HG02798 (cell line): ENCODE data around the gene HPCAL1.

Experiments
- ATAC-seq: cut with Tn5 transposase; IDR thresholded peaks from one replicate; pipeline ENCODE4 v1.9.1; 2021; ENCODE audit warnings: mild to moderate bottlenecking; ENCODE audit not compliant: unreplicated experiment, poor library complexity

HPCAL1 gene

DNA sequence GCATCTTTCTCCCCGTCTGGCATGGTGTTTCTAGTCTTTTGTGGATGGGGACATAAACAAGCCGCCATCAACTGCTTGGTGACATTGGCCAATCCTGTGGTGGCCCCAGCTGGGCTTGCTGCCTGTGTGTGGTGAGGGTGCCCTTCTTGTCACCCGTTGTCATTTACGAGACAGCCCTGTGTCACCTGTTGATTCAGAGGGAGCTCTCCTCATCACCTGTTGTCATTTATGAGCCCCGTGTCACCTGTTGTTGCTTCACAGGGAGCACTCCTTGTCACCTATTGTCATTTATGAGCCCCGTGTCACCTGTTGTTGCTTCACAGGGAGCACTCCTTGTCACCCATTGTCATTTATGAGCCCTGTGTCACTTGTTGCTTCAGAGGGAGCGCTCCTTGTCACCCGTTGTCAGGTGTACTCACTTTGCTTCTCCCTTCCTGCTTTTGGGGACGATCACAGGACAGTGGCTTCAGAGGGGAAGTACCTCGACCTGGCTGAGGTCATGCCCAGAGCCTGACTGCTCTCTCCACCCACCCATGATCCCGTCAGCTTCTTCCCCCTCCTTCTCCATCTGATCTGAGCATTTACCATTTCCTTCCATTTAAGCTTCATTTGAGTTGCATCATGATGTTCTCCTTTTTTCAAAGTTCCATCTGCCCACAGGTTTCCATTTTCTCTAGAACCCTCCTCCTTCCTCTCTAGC is 29.1 kb downstream of the HPCAL1 start:
- ATAC-seq: peak; percentile 65

DNA sequence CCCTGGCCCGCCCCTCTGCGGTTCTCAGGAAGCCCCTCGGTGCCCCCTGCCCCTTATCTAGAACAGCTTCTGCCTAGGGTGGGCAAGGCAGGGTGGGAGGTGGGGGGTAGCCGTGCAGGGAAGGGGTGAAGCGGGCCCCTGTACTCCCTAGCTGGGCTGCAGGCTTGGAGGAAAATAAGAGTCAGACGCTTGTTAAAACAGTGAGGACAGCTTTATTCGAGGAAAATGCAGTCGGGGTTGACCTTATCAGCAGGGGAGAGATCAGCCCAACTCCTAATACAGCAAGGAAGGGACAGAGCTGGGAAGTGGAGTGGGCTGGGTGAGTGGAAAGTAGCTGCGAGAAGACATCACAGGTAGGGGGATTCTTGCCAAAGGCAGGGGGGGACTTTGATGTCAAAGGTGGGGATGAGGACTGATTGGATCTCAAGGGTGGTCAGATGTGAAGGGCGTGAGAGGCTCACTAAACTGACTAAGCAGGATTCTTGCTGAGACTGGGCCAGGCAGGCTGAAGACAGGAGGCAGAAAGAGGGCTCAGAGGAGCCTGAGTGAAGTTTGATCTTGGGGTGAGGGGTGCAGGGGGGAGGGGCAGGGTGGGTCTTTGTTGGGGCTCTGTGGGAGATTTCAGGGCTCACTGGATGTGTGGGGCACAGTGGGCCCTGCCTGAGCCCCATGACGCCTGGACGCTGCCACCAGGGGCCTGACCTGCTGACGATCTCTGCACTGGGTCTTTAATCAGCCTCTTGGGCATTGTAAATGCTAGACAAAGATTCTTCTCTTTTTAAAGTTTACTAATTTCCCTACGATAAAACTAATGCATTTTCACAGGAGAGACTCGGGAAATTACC is 29.9 kb downstream of the HPCAL1 start:
- no peak for ATAC-seq

DNA sequence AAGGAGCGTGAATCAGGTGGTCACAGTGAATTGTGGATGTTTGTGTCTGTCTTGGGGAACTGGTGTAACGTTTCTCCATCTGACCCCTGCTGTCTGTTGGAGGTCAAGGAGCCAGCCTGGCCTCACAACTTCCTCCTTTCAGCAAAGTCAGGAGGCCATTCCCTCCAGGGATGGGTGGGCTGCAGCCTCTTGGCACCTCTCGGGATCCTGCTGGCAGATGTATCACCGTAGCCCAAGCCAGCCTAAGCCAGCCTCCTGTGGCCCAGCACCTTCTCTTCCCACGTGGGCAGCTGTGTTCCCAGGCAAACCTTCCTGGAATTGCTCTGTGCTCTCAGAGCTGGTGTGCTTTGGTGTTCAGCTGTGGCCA is 30.5 kb downstream of the HPCAL1 start:
- no peak for ATAC-seq

DNA sequence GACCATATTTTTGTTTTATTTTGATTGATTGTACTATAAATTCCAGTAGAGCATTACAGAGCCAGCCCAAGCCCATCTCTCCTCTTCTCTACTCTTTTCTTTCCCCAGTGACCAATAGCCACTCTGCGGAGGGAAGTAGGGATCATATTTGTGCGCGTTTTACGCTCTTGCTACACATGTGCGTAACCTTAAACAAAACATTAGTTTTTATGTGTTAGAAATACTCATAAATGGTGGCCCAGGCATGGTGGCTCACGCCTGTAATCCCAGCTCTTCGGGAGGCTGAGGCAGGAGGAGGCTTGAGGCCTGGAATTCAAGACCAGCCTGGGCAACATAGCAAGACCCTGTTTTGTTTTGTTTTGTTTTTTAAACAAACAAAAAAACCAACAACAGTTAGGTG is 31.3 kb downstream of the HPCAL1 start:
- ATAC-seq: no peak

DNA sequence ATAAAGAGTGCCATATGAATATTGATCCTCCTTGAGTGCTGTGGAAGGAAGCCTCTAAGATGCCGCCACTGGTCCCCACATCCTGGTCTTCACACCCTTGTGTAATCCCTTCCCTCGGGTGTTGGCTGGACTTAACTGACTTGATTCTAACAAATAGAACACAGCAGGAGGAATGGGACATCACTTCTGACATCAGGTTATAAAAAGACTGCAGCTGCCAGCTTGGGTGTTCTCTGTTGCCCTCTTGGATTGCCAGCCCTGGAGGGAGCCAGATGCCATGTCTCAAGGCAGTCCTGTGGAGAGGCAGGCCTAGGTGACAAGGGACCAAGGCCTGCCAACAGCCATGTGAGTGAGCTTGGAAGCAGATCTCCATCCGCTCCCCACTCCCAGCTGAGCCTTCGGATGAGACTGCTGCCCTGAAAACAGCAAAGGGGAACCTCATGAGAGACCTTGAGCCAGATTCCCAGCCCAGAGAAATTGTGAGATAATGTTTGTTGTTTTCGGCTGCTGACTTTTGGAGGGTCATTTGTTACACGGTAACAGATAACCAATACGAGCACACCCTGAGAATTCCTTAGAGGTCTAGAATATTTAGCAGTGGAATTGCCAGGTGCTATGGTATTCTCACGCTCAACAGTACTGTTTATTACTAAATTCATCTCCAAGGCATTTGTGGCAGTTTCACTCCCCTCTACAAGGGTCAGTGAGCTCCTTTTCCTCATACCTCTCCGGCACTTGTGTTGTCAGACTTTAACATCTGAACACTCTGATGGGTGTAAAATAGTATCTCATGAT is 32.5 kb downstream of the HPCAL1 start:
- ATAC-seq: no peak

DNA sequence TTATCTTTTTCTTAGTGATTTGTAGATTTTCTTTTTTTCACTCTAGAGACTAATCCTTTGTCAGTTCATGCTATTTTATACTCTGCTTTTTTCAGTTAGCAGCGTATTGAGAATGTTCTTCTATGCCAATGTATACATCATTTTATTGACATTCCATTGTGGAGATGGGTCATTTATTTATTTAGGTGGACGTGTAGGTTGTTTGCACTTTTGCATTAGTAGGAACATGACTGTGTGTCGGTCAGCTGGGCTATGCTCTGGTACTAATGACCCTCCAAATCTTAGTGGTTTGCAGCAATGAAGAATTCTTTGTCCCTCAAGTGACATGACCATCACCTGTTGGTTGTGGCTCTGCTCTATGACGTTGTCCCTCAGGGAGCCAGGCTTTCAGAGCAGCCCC is 33.6 kb downstream of the HPCAL1 start:
- ATAC-seq: no peak

DNA sequence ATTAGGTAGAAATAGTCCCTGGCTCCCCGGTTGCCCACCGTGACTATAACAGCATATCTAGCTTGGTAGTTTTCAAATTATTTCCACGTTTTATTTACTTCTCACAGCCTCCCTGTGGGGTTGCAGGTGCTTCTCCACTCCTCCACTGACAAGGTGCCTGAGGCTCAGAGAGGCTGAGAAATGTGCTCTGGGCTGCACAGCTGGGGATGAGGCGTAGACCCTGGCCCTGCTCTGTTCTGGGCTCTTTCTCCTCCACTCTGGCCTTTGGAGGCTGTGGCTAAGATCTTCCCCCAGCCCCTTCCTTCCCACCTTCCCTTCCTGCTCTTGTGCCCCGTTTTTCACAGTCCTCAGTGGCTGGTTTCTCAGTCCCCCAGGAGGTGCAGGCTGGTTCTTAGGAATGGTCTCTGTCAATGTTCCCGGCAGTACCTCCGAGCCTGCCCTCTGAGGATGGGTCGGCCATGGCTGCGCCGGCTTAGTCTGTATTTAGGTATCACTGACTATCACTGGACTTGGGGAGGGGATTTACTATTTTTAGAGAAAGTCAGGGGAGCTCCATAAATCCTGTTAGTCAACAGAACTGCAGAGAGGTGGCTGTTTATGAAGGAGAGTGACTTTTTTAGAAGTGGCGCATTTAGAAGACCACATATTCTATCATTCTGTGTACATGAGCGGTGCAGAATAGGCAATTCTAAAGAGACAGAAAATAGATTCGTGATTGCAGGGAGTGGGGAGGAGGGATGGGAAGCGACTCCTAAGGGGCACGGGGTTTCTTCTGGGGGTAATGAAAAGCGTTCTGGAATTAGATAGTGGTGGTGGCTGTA is 35.0 kb downstream of the HPCAL1 start:
- no peak for ATAC-seq

DNA sequence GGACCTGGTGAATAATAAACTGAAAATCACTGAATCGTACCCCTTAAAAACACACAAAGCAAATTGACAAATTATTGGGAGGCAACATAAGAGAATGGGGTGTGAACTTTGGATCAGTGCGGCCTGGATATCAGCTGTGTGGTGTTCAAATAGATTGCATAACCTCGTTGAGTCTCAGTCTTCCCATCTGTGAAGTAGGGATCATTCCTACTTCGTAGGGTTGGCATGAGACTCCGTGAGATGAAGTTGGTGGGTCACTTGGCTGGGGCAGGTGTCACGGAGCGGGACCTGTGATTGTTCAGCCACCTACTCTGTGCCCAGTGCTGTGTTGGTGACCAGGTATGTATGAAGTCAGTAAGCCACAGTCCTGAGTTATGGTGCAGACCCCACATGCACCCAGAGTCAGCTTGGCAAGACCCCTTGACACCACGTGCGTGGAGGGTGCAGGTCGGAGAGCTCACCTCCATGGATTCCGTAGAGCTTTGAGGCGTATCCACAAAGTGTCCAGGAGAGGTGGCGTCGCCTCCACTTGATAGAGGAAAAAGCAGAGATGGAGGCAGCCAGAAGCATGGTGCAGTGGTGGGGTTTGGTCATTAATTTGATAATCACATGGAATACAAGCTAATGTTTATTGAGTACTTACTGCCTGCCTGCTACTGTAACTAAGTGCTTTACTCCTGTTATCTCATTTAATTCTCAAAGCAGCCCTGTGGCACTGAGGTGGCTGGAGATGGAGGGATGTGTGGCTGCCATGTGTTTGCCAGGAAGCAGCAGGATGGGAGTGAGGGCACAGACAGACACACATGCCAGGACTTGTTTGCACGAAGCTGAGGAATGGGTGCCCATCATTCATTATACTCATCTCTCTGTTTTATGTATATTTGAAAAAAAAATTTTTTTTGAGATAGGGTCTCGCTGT is 35.8 kb downstream of the HPCAL1 start:
- no peak for ATAC-seq

DNA sequence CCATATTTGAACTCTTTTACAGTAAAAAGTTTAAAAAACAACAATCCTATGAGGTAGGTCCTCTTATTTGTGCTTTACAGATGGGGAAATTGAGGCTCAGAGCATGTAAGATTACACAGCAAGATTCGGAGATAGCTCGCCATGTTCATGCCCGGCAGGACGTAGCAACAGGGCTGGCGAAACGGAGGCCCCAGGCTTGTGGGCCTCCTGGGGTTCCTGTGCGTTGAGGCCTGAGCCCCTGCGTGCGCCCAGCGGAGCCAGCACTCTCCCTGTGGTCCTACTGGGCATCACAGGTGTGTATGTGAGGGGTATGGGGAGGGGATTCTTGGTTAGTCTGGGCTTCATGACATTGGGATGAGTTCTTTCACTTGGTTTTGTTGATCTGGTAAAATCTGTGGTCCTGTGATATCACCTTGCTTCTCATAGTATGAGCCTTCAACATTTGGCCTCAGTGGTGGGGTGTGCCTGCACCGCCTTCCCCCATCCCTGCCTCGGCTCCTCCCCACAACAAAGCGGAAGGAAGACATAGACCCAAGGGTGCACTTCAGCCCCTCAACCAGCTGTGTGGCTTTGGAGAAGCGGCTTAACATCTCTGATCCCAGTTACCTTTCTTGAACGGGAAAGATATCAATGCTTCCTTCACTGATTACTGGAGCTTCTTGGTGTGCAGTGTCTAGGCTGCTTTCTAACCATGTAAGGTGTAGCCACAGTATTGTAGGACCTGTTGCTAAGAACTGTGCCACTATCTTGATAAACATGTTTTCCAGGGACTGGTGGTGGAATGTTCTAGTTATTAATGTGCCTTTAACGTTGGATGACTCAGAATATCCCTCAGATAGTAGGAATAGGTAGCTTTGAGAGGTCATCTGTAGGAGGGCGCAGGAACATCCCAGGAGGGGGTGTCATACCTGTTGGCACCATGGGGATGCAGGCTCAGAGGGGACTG is 37.2 kb downstream of the HPCAL1 start:
- ATAC-seq: no peak

DNA sequence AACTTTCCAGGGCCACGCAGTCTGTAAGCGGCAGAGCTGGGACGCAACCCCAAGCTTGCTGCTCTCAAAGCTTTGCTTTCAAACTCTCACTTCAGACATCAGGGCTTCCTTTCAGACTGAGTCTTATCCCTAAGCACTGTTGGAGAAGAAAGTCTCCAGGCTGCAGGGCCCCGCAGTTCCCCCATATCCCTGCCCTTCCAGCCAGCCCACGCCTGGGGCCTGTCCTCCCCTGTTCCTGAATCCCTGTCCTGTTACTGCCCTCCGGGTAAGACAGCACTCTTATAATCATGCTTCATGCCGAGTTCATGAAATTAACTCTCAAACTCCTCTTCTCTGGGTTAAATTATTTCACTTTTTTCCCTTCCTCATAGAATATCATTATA is 37.9 kb downstream of the HPCAL1 start:
- no peak for ATAC-seq

DNA sequence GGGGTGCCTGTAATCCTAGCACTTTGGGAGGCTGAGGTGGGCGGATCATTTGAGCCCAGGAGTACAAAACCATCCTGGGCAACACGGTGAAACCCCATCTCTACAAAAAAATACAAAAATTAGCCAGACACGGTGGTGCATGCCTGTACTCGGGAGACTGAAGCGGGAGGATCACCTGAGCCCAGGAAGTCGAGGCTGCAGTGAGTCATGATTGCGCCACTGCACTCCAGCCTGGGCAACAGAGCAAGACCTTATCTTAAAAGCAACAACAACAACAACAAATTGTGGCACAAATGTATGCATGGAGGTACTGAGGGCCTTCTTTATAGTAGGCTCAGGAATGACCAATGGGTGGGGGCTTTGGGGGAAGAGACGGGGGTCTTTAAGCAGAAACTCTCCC is 38.5 kb downstream of the HPCAL1 start:
- ATAC-seq: no peak

DNA sequence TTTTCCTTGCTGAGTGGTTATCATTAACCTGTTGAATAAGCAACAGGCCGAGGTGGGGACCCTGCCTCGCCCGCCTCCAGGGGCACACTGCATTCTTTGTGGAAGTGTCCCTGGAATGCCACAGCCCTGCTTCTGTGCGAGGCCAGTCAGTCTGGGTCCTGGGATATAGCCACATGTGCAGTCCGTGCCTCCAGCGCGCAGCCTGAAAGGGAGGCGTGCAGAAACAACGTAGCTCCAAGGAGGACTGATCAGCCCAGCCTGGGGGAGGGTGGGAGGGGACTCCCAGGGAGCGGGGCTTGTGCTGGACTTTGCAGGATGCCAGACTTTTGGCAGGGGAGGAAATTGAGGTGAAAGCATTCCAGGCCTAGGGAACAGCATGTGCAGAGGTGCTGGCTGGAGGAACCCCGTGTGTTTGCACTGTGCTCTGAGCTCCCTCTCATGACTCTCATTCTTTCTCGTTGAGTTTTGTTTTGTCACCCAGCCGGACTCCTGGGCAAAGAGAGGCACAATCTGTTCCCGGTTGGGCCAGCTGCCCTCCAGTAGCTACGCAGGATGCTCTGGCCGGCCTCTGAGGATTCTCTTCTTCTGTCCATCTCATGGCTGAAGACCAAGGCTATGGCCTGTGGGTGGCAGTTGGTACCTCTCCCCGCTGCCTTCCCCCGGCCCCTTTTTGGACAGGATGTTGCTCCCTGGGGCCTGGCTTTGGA is 39.7 kb downstream of the HPCAL1 start:
- no peak for ATAC-seq

DNA sequence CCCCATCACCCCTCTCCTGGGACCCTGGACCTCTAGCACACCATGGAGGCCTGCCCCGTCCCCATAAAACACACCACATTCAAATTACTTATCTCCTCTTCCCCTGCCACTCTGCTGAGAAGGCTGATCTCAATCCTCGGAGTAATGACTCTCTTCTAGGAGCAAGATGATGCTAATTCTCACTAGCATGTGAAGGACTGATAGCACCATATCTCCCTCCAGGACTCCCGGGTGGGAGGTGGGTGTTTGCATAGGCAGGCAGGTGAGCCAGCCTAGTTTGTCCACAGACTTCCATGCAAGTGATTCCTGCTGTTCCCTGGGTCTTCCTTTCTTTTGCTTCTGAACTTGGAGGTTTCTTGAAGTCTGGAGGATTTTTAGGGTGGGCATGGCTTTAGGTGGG is 40.5 kb downstream of the HPCAL1 start:
- ATAC-seq: no peak

DNA sequence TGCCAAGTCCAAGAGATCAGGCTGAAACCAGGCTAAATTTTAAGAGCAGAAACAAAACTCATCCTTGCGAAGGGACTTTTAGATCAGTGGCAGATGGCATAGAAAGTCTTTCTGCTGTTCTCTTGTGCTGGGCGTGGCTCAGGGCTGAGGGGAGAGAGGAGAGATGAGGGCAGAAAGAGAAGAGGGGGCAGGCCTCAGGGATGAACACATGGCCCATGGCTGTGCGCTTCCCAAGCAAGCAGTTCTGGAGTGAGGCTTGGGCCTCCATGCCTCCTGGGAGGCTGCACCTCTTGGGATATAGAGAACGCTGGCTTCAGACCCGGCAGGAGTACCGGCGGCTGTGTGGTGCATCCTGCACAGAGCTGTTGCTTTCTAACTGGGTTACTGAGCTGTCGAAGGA is 41.0 kb downstream of the HPCAL1 start:
- no peak for ATAC-seq

DNA sequence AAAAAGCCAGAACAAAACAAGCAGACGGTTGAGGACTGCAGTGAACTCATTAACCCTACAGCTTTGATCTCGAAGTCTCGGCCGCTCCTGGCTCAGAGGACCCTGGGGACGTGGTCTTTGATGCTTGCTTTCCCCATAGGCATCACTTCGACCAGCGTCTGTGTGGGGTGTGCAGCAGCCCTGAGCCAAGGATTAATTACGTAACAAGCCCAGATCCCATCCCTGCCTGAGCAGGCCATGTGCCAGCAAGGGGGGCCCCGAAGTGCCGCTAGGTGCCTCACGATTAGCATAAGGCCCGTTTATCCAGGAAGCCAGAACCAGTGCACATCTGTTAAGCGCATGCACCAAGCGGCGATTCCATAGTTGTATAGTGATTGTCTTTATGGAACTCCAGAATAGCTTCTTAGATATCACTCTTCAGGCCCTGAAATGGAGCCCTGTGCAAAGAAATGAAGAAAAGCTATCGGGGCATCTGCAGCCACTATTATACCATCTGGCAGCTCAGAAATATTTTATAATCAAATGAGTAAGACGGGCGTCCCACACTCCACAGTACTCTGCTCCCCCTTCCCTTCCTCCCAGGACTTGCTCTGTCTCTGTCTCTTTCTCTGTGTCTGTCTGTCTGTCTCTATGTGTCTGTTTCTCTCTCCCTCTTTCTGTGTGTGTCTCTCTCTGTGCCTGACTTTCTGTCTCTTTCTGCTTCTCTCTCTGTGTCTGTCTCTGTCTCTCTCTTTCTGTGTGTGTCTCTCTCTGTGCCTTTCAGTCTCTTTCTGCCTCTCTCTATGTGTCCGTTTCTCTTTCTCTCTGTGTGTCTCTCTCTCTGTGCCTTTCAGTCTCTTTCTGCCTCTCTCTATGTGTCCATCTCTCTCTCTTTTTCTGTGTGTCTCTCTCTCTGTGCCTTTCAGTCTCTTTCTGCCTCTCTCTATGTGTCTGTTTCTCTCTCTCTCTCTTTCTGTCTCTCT is 41.7 kb downstream of the HPCAL1 start:
- no peak for ATAC-seq

DNA sequence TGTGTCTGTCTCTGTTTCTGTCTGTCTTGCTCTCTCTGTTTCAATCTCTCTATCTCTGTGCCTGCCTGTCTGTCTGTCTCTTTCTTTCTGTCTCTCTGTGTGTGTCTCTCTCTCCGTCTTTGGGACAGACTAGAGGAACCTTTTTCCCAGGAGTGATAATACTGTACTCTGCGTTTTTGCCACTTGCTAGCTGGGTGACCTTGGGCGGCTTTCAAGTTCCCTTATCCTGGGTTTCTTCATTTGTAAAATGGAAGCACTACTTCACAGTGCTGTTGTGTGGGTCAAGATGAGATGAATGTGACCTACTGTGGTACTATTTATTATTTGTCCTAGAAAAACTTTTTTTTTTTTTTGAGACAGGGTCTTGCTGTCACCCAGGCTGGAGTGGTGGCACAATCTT is 42.4 kb downstream of the HPCAL1 start:
- no peak for ATAC-seq

DNA sequence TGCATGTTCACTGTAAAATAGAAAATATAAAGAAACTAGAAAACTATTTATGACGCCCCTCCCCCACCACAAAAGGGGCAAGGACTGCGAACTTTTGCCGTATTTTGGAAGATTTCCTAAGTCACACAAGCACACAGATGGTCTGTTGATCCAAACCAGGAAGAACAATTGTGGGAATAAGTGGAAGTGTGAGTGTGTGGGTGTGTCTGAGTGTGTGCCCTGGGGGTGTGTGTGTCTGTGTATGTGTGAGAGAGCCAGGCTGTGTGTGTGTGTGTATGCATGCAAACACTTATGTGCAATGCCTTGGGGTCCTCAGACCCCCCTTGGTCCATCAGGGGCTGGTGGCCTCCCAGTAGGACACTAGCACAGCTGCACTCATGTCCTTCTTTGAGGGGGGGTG is 43.1 kb downstream of the HPCAL1 start:
- ATAC-seq: no peak
